H1 (cell line): ENCODE measurements around the gene MPP2. TPM values are rescaled to one million over a fixed set of nuclear protein-coding genes. Genes with fewer than 3 reads are reported as not detected.
A peak's percentile ranks its signal among the peaks of the same experiment; 100 is the strongest.

Experiments used
- CBX8 ChIP-seq: fragments of 300-800, 300-1000 bp; sonication (generic); IDR thresholded peaks from 2 replicates; pipeline ENCODE4 v1.7.1; 2016; ENCODE audit warnings: low read depth, low read length, borderline replicate concordance
- EZH2 ChIP-seq: fragments of 200-600 bp; sonication (generic); IDR thresholded peaks from 2 replicates; pipeline ENCODE4 v1.7.1; 2012; ENCODE audit warnings: low read depth, mild to moderate bottlenecking, moderate library complexity, low read length, inconsistent platforms; ENCODE audit not compliant: severe bottlenecking
- RAD21 ChIP-seq, 2 experiments: IDR thresholded peaks in 1 of 2; conservative IDR thresholded peaks in 1 of 2; 2 replicates each; pipeline ENCODE4 v1.6.1; 2011; ENCODE audit warnings: low read depth in 2 of 2, low read length in 2 of 2, improper control_type of control experiment in 1 of 2, inconsistent platforms in 1 of 2, mild to moderate bottlenecking in 1 of 2, moderate library complexity in 1 of 2
- TCF12 ChIP-seq: IDR thresholded peaks from 2 replicates; pipeline ENCODE4 v1.6.1; 2011; ENCODE audit warnings: low read depth, mild to moderate bottlenecking, low read length
- ZNF274 ChIP-seq: IDR thresholded peaks from 2 replicates; pipeline ENCODE4 v1.7.0; 2012; ENCODE audit warnings: low read length, borderline replicate concordance; ENCODE audit errors: extremely low read depth
- polyA plus RNA-seq, 7 experiments: library from polyadenylated mRNA; depleted of rRNA in 3 of 7; stranded (reverse) in 5 of 7; unstranded in 2 of 7; fragments of >200 nt in 5 of 7; fragments of 200-250 nt in 2 of 7; gene quantifications; 1 replicate in 5 of 7; 2 replicates in 1 of 7; 4 replicates in 1 of 7; pipeline versions ENCODE4 v1.2.1 to v1.2.3, GENCODE V29; 2011 to 2013; ENCODE audit warnings: missing spikeins in 2 of 7, mixed read lengths in 2 of 7
- total RNA-seq: library from RNA; stranded (reverse); fragmentation: NEBNext Ultra II Directional; extraction: Animal tissue kit (Norgen Biotek cat#: 25700); gene quantifications from 2 replicates; pipeline ENCODE4 v1.2.1, GENCODE V29; 2021
- TF ChIP-seq, protein P1 (sequence below): fragments of 300-600 bp; sonication (generic); IDR thresholded peaks from 2 replicates; pipeline ENCODE4 v1.7.1; 2012; ENCODE audit warnings: low read length, moderate library complexity, mild to moderate bottlenecking, inconsistent platforms; ENCODE audit not compliant: insufficient replicate concordance

Gene MPP2
- total and polyA plus RNA-seq, 2 of the 8 experiments (the other 6 are each of a cell fraction or from before 2014, with no cell fraction given): 30.9 to 34.1 TPM

- TF ChIP-seq ZNF274: no peak
- no peak for TF ChIP-seq EZH2
- TF ChIP-seq CBX8: no peak
- TF ChIP-seq, protein P1, sequence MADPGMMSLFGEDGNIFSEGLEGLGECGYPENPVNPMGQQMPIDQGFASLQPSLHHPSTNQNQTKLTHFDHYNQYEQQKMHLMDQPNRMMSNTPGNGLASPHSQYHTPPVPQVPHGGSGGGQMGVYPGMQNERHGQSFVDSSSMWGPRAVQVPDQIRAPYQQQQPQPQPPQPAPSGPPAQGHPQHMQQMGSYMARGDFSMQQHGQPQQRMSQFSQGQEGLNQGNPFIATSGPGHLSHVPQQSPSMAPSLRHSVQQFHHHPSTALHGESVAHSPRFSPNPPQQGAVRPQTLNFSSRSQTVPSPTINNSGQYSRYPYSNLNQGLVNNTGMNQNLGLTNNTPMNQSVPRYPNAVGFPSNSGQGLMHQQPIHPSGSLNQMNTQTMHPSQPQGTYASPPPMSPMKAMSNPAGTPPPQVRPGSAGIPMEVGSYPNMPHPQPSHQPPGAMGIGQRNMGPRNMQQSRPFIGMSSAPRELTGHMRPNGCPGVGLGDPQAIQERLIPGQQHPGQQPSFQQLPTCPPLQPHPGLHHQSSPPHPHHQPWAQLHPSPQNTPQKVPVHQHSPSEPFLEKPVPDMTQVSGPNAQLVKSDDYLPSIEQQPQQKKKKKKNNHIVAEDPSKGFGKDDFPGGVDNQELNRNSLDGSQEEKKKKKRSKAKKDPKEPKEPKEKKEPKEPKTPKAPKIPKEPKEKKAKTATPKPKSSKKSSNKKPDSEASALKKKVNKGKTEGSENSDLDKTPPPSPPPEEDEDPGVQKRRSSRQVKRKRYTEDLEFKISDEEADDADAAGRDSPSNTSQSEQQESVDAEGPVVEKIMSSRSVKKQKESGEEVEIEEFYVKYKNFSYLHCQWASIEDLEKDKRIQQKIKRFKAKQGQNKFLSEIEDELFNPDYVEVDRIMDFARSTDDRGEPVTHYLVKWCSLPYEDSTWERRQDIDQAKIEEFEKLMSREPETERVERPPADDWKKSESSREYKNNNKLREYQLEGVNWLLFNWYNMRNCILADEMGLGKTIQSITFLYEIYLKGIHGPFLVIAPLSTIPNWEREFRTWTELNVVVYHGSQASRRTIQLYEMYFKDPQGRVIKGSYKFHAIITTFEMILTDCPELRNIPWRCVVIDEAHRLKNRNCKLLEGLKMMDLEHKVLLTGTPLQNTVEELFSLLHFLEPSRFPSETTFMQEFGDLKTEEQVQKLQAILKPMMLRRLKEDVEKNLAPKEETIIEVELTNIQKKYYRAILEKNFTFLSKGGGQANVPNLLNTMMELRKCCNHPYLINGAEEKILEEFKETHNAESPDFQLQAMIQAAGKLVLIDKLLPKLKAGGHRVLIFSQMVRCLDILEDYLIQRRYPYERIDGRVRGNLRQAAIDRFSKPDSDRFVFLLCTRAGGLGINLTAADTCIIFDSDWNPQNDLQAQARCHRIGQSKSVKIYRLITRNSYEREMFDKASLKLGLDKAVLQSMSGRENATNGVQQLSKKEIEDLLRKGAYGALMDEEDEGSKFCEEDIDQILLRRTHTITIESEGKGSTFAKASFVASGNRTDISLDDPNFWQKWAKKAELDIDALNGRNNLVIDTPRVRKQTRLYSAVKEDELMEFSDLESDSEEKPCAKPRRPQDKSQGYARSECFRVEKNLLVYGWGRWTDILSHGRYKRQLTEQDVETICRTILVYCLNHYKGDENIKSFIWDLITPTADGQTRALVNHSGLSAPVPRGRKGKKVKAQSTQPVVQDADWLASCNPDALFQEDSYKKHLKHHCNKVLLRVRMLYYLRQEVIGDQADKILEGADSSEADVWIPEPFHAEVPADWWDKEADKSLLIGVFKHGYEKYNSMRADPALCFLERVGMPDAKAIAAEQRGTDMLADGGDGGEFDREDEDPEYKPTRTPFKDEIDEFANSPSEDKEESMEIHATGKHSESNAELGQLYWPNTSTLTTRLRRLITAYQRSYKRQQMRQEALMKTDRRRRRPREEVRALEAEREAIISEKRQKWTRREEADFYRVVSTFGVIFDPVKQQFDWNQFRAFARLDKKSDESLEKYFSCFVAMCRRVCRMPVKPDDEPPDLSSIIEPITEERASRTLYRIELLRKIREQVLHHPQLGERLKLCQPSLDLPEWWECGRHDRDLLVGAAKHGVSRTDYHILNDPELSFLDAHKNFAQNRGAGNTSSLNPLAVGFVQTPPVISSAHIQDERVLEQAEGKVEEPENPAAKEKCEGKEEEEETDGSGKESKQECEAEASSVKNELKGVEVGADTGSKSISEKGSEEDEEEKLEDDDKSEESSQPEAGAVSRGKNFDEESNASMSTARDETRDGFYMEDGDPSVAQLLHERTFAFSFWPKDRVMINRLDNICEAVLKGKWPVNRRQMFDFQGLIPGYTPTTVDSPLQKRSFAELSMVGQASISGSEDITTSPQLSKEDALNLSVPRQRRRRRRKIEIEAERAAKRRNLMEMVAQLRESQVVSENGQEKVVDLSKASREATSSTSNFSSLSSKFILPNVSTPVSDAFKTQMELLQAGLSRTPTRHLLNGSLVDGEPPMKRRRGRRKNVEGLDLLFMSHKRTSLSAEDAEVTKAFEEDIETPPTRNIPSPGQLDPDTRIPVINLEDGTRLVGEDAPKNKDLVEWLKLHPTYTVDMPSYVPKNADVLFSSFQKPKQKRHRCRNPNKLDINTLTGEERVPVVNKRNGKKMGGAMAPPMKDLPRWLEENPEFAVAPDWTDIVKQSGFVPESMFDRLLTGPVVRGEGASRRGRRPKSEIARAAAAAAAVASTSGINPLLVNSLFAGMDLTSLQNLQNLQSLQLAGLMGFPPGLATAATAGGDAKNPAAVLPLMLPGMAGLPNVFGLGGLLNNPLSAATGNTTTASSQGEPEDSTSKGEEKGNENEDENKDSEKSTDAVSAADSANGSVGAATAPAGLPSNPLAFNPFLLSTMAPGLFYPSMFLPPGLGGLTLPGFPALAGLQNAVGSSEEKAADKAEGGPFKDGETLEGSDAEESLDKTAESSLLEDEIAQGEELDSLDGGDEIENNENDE: no peak
- TF ChIP-seq TCF12: no peak
- TF ChIP-seq RAD21 (IDR thresholded peaks at IDR 0.05 in 1 of 2, conservative IDR thresholded peaks at IDR 0.05 in 1 of 2; ENCODE audit: low read depth in 2 of 2, low read length in 2 of 2): peak in 1 of 2 experiments; percentile 19; a peak in 1 of 4 replicates
- TF ChIP-seq, all 59 proteins: peak for 2
These were observed 34.2 kb downstream of the MPP2 start (continued) for GRCh38 chr17:43873091-43873490.
